22Rv1 (cell line): Measurements from ENCODE around the gene MAST4.

ENCODE experiments used
- H3K27ac ChIP-seq: fragments of 450-650 bp; 2 replicates; pipeline ENCODE4 v1.5.1; 2017
- CTCF ChIP-seq: fragments of 450-650 bp; IDR thresholded peaks from 2 replicates; pipeline ENCODE4 v1.5.1; 2017; ENCODE audit warnings: mild to moderate bottlenecking
- ZFX ChIP-seq: fragments of 450-650 bp; IDR thresholded peaks from 2 replicates; pipeline ENCODE4 v1.6.1; 2017; ENCODE audit warnings: antibody characterized with exemption, borderline replicate concordance

MAST4 gene

GRCh38 chr5:66558560-66558959 is 37.6 kb upstream of the MAST4 start:
- TF ChIP-seq CTCF (no peak), ZFX (no peak)
- no peak overlapping the region for H3K27ac ChIP-seq

GRCh38 chr5:66560371-66560770 is 35.8 kb upstream of the MAST4 start:
- TF ChIP-seq ZFX: no peak
- no peak for TF ChIP-seq CTCF
- no peak overlapping the region for H3K27ac ChIP-seq

GRCh38 chr5:66561256-66561990 is 34.8 kb upstream of the MAST4 start:
- TF ChIP-seq CTCF: no peak
- TF ChIP-seq ZFX: no peak
- no peak overlapping the region for H3K27ac ChIP-seq

GRCh38 chr5:66565878-66566277 is 30.3 kb upstream of the MAST4 start:
- TF ChIP-seq CTCF (no peak), ZFX (no peak)
- H3K27ac ChIP-seq: no peak overlapping the region

GRCh38 chr5:66567474-66567873 is 28.7 kb upstream of the MAST4 start:
- H3K27ac ChIP-seq: no peak overlapping the region
- TF ChIP-seq ZFX (no peak), CTCF (no peak)

GRCh38 chr5:66570201-66570600 is 26.0 kb upstream of the MAST4 start:
- no peak for TF ChIP-seq ZFX
- no peak for TF ChIP-seq CTCF

GRCh38 chr5:66573733-66574132 is 22.5 kb upstream of the MAST4 start:
- TF ChIP-seq ZFX (no peak), CTCF (no peak)
- H3K27ac ChIP-seq: no peak overlapping the region

More at GRCh38 chr5:66570201-66570600, 26.0 kb upstream of the MAST4 start:
- H3K27ac ChIP-seq: no peak overlapping the region
